Measurements from ENCODE around the gene RAVER2. TPM values are rescaled to one million over a fixed set of nuclear protein-coding genes. Genes with fewer than 3 reads are reported as not detected.
"Not testable (repeated sequence)": the region's sequence is repeated elsewhere in the genome, so short reads cannot be mapped to it uniquely, and the experiment has no call there.

RAVER2 gene
- total RNA-seq, 1 donor from 2014 or later = 23.8 TPM

- DNase-seq = no peak
- intact Hi-C loops (cut with micrococcal nuclease) = no loop called here
- Histone ChIP-seq H3K4me3 (no peak overlapping the region), H3K27ac (replicated peaks) (no peak overlapping the region), H3K4me1 (peaks cover 6% of the 10 kb centered on the region), H3K36me3 (peaks cover 9% of the 10 kb centered on the region), H3K9me3 (replicated peaks) (peaks cover 6% of the 10 kb centered on the region), H3K27me3 (ENCODE audit: low read depth) (no peaks in the 10 kb centered on the region)
- no peak for TF ChIP-seq CTCF (IDR thresholded peaks at IDR 0.05; ENCODE audit: borderline replicate concordance)
Measured at GRCh38 chr1:64801851-64802523, 57.1 kb downstream of the RAVER2 start.

DNA sequence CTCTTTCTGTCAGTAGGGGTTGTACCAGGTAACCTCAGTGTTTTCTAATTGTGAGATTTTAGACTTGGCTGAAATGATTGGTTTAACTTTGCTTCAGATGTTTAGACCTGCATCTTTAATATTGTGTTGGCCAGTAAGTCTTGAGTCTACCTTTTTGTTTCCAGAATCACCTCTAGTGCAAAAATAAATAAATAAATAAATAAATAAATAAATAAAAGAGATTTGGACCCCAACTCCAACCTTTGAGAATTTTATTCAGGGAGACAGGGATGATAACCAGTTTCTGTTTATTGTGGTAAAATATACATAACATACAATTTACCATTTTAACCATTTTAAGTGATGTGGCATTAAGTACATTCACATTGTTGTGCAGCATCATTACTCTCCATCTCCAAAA is 64.4 kb downstream of the RAVER2 start:
- no peak overlapping the region for H3K4me3 ChIP-seq
- no peaks in the 10 kb centered on the region for H3K9me3 ChIP-seq (replicated peaks)
- H3K36me3 ChIP-seq = peaks cover 14% of the 10 kb centered on the region
- intact Hi-C loops (cut with micrococcal nuclease) = no loop called here
- no peak for DNase-seq
- peaks cover 6% of the 10 kb centered on the region for H3K4me1 ChIP-seq
- H3K27me3 ChIP-seq (ENCODE audit: low read depth) = no peaks in the 10 kb centered on the region
- no peak overlapping the region for H3K27ac ChIP-seq (replicated peaks)
- TF ChIP-seq CTCF (IDR thresholded peaks at IDR 0.05; ENCODE audit: borderline replicate concordance) = no peak

DNA sequence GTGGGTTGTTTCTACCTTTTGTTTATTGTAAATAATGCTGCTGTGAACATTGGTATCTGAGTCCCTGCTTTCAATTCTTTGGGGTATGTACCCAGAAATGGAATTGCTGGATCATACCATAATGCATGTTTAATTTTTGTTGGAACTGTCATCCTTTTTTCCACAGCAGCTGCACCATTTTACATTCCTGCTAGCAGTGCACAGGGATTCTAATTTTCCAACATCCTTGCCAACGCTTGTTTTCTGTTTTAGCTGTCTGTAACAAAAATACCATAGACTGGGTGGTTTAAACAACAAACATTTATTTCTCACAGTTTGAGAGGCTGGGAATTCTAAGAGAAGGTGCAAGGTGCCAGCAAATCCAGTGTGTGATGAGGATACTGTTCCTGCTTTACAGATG is 65.1 kb downstream of the RAVER2 start:
- intact Hi-C loops (cut with micrococcal nuclease) = no loop called here
- Histone ChIP-seq H3K4me1 (peaks cover 6% of the 10 kb centered on the region), H3K36me3 (peaks cover 17% of the 10 kb centered on the region), H3K4me3 (no peak overlapping the region), H3K9me3 (replicated peaks) (no peaks in the 10 kb centered on the region), H3K27me3 (ENCODE audit: low read depth) (no peaks in the 10 kb centered on the region), H3K27ac (replicated peaks) (no peak overlapping the region)
- TF ChIP-seq CTCF (IDR thresholded peaks at IDR 0.05; ENCODE audit: borderline replicate concordance) = no peak
- no peak for DNase-seq

- H3K9me3 ChIP-seq (replicated peaks) = no peaks in the 10 kb centered on the region
- TF ChIP-seq CTCF (IDR thresholded peaks at IDR 0.05; ENCODE audit: borderline replicate concordance) = no peak
- peaks cover 22% of the 10 kb centered on the region for H3K36me3 ChIP-seq
- H3K4me1 ChIP-seq = peaks cover 6% of the 10 kb centered on the region
- no peak overlapping the region for H3K27ac ChIP-seq (replicated peaks)
- DNase-seq = no peak
- intact Hi-C loops (cut with micrococcal nuclease) = no loop called here
- no peak overlapping the region for H3K4me3 ChIP-seq
- H3K27me3 ChIP-seq (ENCODE audit: low read depth) = no peaks in the 10 kb centered on the region
Measured at GRCh38 chr1:64811131-64811530, 66.3 kb downstream of the RAVER2 start.

DNA sequence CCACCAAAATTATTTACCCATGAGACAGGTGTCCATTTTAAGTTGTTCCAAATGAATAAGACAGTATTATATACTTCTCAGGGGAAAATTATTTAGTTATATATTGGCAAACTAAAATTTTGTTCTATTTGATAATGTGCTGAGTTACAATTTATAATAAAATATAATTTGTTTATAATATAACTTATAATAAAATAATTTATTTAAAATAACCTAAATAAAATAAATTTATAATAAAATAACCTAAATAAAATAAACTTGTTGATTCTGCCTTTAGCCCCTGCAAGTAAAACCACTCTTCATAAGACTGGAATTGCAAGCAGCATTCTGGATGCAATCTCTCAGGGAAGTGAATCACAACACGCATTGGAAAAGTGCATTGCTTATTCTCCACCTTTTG is 69.6 kb downstream of the RAVER2 start:
- no peak for DNase-seq
- H3K4me1 ChIP-seq = no peaks in the 10 kb centered on the region
- no peak for TF ChIP-seq CTCF (IDR thresholded peaks at IDR 0.05; ENCODE audit: borderline replicate concordance)
- intact Hi-C loops (cut with micrococcal nuclease) = no loop called here
- H3K27me3 ChIP-seq (ENCODE audit: low read depth) = no peaks in the 10 kb centered on the region
- H3K9me3 ChIP-seq (replicated peaks) = no peaks in the 10 kb centered on the region
- no peak overlapping the region for H3K4me3 ChIP-seq
- peaks cover 25% of the 10 kb centered on the region for H3K36me3 ChIP-seq
- no peak overlapping the region for H3K27ac ChIP-seq (replicated peaks)

- H3K27me3 ChIP-seq (ENCODE audit: low read depth); H3K4me1 ChIP-seq; H3K9me3 ChIP-seq (replicated peaks); H3K27ac ChIP-seq (replicated peaks); DNase-seq; intact Hi-C loops (cut with micrococcal nuclease); H3K4me3 ChIP-seq: not testable (repeated sequence)
- peaks cover 25% of the 10 kb centered on the region for H3K36me3 ChIP-seq
Measured at GRCh38 chr1:64817364-64817763, 72.5 kb downstream of the RAVER2 start.

DNA sequence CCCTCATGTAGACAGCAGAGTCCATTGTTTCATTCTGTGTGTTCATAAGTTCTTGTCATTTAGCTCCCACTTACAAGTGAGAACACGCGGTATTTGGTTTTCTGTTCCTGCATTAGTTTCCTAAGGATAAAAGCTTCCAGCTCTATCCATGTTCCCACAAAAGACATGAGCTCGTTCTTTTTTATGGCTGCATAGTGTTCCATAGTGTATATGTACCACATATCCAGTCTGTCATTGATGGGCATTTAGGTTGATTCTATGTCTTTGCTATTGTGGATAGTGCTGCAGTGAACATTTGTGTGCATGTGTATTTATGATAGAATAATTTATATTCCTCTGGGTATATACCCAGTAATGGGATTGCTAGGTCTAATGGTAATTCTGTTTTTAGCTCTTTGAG is 75.7 kb downstream of the RAVER2 start:
- not testable (repeated sequence) for H3K4me3 ChIP-seq; H3K27me3 ChIP-seq (ENCODE audit: low read depth); H3K4me1 ChIP-seq; H3K9me3 ChIP-seq (replicated peaks); H3K27ac ChIP-seq (replicated peaks); DNase-seq
- H3K36me3 ChIP-seq = peaks cover 14% of the 10 kb centered on the region
- intact Hi-C loops (cut with micrococcal nuclease) = loop anchor here (5.0 kb wide), 2 partner anchors 68 to 553 kb away; no protein-coding TSS in a partner anchor

Data from left ventricle myocardium inferior (tissue), 1 donor.